ENCODE measurements around the gene CFAP90. TPM values are rescaled to one million over a fixed set of nuclear protein-coding genes. Genes with fewer than 3 reads are reported as not detected.

CFAP90 gene
- total RNA-seq, 4 donors from 2014 or later, result not detected

GRCh38 chr5:7851617-7852289, 820 bp upstream of the CFAP90 start:
- intact Hi-C loops (cut with DNase I; ENCODE audit: low total_unique reads), result no loop called here
- TF ChIP-seq POLR2A (IDR thresholded peaks at IDR 0.05), result no peak
- no peak for TF ChIP-seq CTCF (IDR thresholded peaks at IDR 0.05 in 4 of 5, conservative IDR thresholded peaks at IDR 0.05 in 1 of 5)
- peaks cover 19 to 31% (median 20%) of the 10 kb centered on the region in 3 donors for H3K27me3 ChIP-seq

GRCh38 chr5:7851240-7851592, 283 bp upstream of the CFAP90 start:
- no peak overlapping the region for H3K27ac ChIP-seq
- ATAC-seq (peak in 1 of 2 donors; percentile 16), DNase-seq (no peak)
- H3K9me3 ChIP-seq, result no peaks in the 10 kb centered on the region
- H3K27me3 ChIP-seq, result peaks cover 19 to 31% (median 20%) of the 10 kb centered on the region in 3 donors
- peaks cover 0 to 13% of the 10 kb centered on the region in 2 donors for H3K4me1 ChIP-seq
- no peak for TF ChIP-seq CTCF (IDR thresholded peaks at IDR 0.05 in 4 of 5, conservative IDR thresholded peaks at IDR 0.05 in 1 of 5)
- TF ChIP-seq POLR2A (IDR thresholded peaks at IDR 0.05), result no peak
- no peaks in the 10 kb centered on the region for H3K36me3 ChIP-seq
- intact Hi-C loops (cut with DNase I; ENCODE audit: low total_unique reads) (no loop called here), in situ Hi-C loops (cut with MboI; ENCODE audit: low sequenced_read_pairs in 4 of 4) (loop anchor here in 2 of 4 donors (25.0 kb wide), 2 partner anchors 611 to 1214 kb away; partner anchors contain the start of genes NSUN2 (in 2 of the 2) and SRD5A1 (in 2 of the 2))
- H3K4me3 ChIP-seq, result peak overlapping the region; percentile 52 to 58 (median 55)

More at GRCh38 chr5:7851617-7852289, 820 bp upstream of the CFAP90 start:
- H3K4me3 ChIP-seq, result no peak overlapping the region
- no peak overlapping the region for H3K27ac ChIP-seq
- H3K9me3 ChIP-seq, result no peaks in the 10 kb centered on the region
- peaks cover 0 to 13% of the 10 kb centered on the region in 2 donors for H3K4me1 ChIP-seq
- no peak for ATAC-seq
- no peak for DNase-seq
- in situ Hi-C loops (cut with MboI; ENCODE audit: low sequenced_read_pairs in 4 of 4), result loop anchor here in 2 of 4 donors (25.0 kb wide), 2 partner anchors 611 to 1214 kb away; partner anchors contain the start of genes NSUN2 (in 2 of the 2) and SRD5A1 (in 2 of the 2)
- no peaks in the 10 kb centered on the region for H3K36me3 ChIP-seq

GRCh38 chr5:7849681-7850394, 1.1 kb downstream of the CFAP90 start:
- no peak for TF ChIP-seq POLR2A (IDR thresholded peaks at IDR 0.05)
- no peak for TF ChIP-seq CTCF (IDR thresholded peaks at IDR 0.05 in 4 of 5, conservative IDR thresholded peaks at IDR 0.05 in 1 of 5)
- DNase-seq (no peak), ATAC-seq (no peak)
- H3K27me3 ChIP-seq, result peaks cover 20 to 31% (median 25%) of the 10 kb centered on the region in 3 donors
- H3K27ac ChIP-seq, result no peak overlapping the region
- no peaks in the 10 kb centered on the region for H3K36me3 ChIP-seq
- in situ Hi-C loops (cut with MboI; ENCODE audit: low sequenced_read_pairs in 4 of 4), result loop anchor here in 2 of 4 donors (25.0 kb wide), 2 partner anchors 612 to 1213 kb away; partner anchors contain the start of genes NSUN2 (in 2 of the 2) and SRD5A1 (in 2 of the 2)
- H3K4me1 ChIP-seq, result peaks cover 0 to 13% of the 10 kb centered on the region in 2 donors
- peak overlapping the region; percentile 52 to 58 (median 55) for H3K4me3 ChIP-seq
- intact Hi-C loops (cut with DNase I; ENCODE audit: low total_unique reads), result no loop called here
- H3K9me3 ChIP-seq, result no peaks in the 10 kb centered on the region

GRCh38 chr5:7848296-7848695, 2.6 kb downstream of the CFAP90 start:
- Histone ChIP-seq H3K4me1 (peaks cover 0 to 13% of the 10 kb centered on the region in 2 donors), H3K9me3 (no peaks in the 10 kb centered on the region), H3K36me3 (no peaks in the 10 kb centered on the region), H3K27ac (no peak overlapping the region), H3K4me3 (no peak overlapping the region), H3K27me3 (peaks cover 20 to 31% (median 25%) of the 10 kb centered on the region in 3 donors)
- DNase-seq (no peak), ATAC-seq (no peak)
- intact Hi-C loops (cut with DNase I; ENCODE audit: low total_unique reads), result no loop called here
- TF ChIP-seq POLR2A (IDR thresholded peaks at IDR 0.05) (no peak), CTCF (IDR thresholded peaks at IDR 0.05 in 4 of 5, conservative IDR thresholded peaks at IDR 0.05 in 1 of 5) (no peak)
- in situ Hi-C loops (cut with MboI; ENCODE audit: low sequenced_read_pairs in 4 of 4), result no loop called here

Data from gastrocnemius medialis (tissue), 4 donors.